ENCODE data around the gene TIMM10B. TPM values are rescaled to one million over a fixed set of nuclear protein-coding genes. Genes with fewer than 3 reads are reported as not detected.

Gene TIMM10B
- total and polyA plus RNA-seq, 7 donors: 24.9 to 47.4 (median 37.7) TPM

- Histone ChIP-seq H3K4me3 (no peak overlapping the region), H3K27ac (no peak overlapping the region), H3K36me3 (peaks cover 26 to 64% (median 30%) of the 10 kb centered on the region in 4 donors), H3K27me3 (no peaks in the 10 kb centered on the region), H3K4me1 (no peaks in the 10 kb centered on the region), H3K9me3 (no peaks in the 10 kb centered on the region)
- intact Hi-C loops (cut with DNase I): no loop called here
- 89 to 91% methylated on average over 3 of the region's 3 CpGs for WGBS, 2 donors
- no peak for DNase-seq
- no peak for TF ChIP-seq POLR2AphosphoS5 (IDR thresholded peaks at IDR 0.05)
- no peak for TF ChIP-seq POLR2A (IDR thresholded peaks at IDR 0.05)
- TF ChIP-seq EP300 (IDR thresholded peaks at IDR 0.05): no peak
- TF ChIP-seq, protein P1, sequence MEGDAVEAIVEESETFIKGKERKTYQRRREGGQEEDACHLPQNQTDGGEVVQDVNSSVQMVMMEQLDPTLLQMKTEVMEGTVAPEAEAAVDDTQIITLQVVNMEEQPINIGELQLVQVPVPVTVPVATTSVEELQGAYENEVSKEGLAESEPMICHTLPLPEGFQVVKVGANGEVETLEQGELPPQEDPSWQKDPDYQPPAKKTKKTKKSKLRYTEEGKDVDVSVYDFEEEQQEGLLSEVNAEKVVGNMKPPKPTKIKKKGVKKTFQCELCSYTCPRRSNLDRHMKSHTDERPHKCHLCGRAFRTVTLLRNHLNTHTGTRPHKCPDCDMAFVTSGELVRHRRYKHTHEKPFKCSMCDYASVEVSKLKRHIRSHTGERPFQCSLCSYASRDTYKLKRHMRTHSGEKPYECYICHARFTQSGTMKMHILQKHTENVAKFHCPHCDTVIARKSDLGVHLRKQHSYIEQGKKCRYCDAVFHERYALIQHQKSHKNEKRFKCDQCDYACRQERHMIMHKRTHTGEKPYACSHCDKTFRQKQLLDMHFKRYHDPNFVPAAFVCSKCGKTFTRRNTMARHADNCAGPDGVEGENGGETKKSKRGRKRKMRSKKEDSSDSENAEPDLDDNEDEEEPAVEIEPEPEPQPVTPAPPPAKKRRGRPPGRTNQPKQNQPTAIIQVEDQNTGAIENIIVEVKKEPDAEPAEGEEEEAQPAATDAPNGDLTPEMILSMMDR (IDR thresholded peaks at IDR 0.05): no peak
These were observed 32.7 kb upstream of the TIMM10B start for GRCh38 chr11:6448574-6448973.

DNA sequence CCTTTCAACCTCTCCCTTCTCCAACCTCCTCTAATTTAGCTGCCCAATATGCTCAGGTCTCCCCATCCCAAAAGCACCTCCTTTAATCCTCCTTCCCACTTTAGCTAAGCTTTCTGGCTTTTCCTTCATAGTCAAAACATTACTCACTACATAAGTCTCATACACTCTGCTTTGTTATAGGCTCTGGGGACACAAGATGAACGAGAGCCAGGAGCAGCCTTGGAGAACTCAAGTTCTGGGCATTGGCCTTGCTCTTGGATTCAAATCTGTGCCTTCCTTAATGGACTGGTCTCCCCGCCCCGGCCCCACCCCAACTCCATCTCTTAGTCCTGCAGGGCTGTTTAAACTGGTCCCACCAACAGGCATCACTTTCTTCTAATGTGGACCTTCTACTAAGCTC lies 29.1 kb upstream of the TIMM10B start:
- no peaks in the 10 kb centered on the region for H3K9me3 ChIP-seq
- no peak overlapping the region for H3K27ac ChIP-seq
- no peak for DNase-seq
- no peak for TF ChIP-seq EP300 (IDR thresholded peaks at IDR 0.05)
- no peak for TF ChIP-seq POLR2AphosphoS5 (IDR thresholded peaks at IDR 0.05)
- TF ChIP-seq, protein P1 (IDR thresholded peaks at IDR 0.05): no peak
- no peak for TF ChIP-seq POLR2A (IDR thresholded peaks at IDR 0.05)
- WGBS, 2 donors: 88 to 90% methylated on average over 3 of the region's 3 CpGs
- H3K27me3 ChIP-seq: no peaks in the 10 kb centered on the region
- intact Hi-C loops (cut with DNase I): no loop called here
- no peaks in the 10 kb centered on the region for H3K4me1 ChIP-seq
- H3K36me3 ChIP-seq: peaks cover 44 to 97% (median 58%) of the 10 kb centered on the region in 4 donors
- H3K4me3 ChIP-seq: no peak overlapping the region

DNA sequence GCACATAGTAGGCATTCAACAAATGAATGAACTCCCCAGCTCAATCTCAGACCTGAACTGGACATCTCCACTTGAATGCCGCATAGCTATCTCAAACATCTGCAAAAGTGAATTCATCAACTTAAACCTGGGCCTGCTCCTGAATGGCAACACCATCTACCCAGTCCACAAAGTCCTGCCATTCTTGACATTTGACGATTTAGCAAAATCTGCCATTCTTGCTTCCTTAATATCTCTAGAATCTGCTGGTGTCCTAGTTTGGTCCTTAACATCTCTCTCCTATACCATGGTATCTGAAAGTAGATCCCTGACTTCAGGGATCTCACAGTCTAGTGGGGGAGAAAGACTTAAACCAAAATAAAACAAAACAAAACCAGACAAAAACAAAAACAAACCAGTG lies 28.1 kb upstream of the TIMM10B start:
- TF ChIP-seq POLR2A (IDR thresholded peaks at IDR 0.05) (no peak), EP300 (IDR thresholded peaks at IDR 0.05) (no peak), POLR2AphosphoS5 (IDR thresholded peaks at IDR 0.05) (no peak)
- TF ChIP-seq, protein P1 (IDR thresholded peaks at IDR 0.05): no peak
- Histone ChIP-seq H3K36me3 (peaks cover 52 to 100% (median 67%) of the 10 kb centered on the region in 4 donors), H3K9me3 (no peaks in the 10 kb centered on the region), H3K27ac (no peak overlapping the region), H3K4me1 (no peaks in the 10 kb centered on the region), H3K27me3 (no peaks in the 10 kb centered on the region), H3K4me3 (no peak overlapping the region)
- intact Hi-C loops (cut with DNase I): no loop called here
- no peak for DNase-seq
- WGBS, 2 donors: 97 to 99% methylated on average over 2 of the region's 2 CpGs

DNA sequence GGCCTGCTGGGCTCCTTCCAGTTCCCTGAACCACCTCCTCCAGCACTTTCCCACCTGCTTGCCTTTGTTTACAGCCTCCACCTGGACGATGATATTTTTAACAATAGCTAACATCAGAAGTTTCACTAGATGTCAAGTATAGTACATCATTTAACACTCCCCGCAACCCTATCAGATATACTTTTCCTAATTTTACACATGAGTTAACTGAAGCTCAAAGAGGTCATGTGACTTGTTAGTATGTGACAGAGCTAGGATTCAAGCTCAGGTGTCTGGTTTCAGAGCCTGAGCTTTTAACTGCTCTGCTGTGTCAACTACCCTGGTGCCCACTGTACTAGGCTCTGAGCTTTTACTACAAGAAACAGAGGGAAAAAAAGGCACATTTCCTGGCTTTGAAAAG lies 26.2 kb upstream of the TIMM10B start:
- 49 to 87% methylated on average over 2 of the region's 2 CpGs for WGBS, 2 donors
- no peak overlapping the region for H3K27ac ChIP-seq

More for the DNA sequence above, 26.2 kb upstream of the TIMM10B start:
- peaks cover 52 to 100% (median 69%) of the 10 kb centered on the region in 4 donors for H3K36me3 ChIP-seq
- intact Hi-C loops (cut with DNase I): no loop called here
- H3K27me3 ChIP-seq: no peaks in the 10 kb centered on the region
- no peak for TF ChIP-seq POLR2AphosphoS5 (IDR thresholded peaks at IDR 0.05)
- no peak for TF ChIP-seq POLR2A (IDR thresholded peaks at IDR 0.05)
- TF ChIP-seq, protein P1 (IDR thresholded peaks at IDR 0.05): no peak
- TF ChIP-seq EP300 (IDR thresholded peaks at IDR 0.05): no peak
- H3K9me3 ChIP-seq: no peaks in the 10 kb centered on the region
- no peaks in the 10 kb centered on the region for H3K4me1 ChIP-seq
- DNase-seq: no peak
- no peak overlapping the region for H3K4me3 ChIP-seq

All from sigmoid colon (tissue), 7 donors.